ENCODE data around the gene PRKCD.

- TF ChIP-seq CTCF (conservative IDR thresholded peaks at IDR 0.05; ENCODE audit: low read length), result no peak
- no peak for TF ChIP-seq EZH2phosphoT487 (IDR thresholded peaks at IDR 0.05; ENCODE audit: borderline replicate concordance, low read depth, low read length)
Measured at GRCh38 chr3:53198996-53199395, 38.0 kb downstream of the PRKCD start.
